CD4-positive, alpha-beta T cell treated with Interleukin-6 at 100 ng/mL for 8 hours (primary cell): Measurements from ENCODE around the gene SPESP1.
"Not testable (repeated sequence)": the region's sequence is repeated elsewhere in the genome, so short reads cannot be mapped to it uniquely, and the experiment has no call there.

Experiments
- DNase-seq: peaks from one replicate; pipeline ENCODE4 v3.0.0-alpha.2; 2020; ENCODE audit warnings: mixed read lengths, low spot score

Gene SPESP1

GRCh38 chr15:68963719-68964118 lies 33.4 kb downstream of the SPESP1 start:
- not testable (repeated sequence) for DNase-seq

DNA sequence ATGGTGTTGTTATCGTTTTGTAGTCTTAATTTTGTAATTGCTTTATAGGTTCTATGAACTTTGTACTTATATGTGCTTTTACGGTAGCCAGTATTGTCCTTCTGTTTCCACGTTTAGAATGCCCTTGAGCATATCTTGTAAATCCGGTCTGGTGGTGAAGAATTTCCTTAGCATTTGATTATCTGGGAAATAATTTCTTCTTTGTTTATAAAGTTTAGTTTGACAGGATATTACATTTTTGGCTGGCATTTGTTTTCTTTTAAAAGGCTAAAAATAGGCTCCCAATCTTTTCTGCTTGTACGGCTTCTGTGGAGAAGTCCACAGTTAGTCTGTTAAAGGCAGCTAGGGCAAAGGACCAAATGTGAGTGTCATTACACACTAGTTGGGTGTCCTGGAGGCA lies 36.7 kb downstream of the SPESP1 start:
- no peak for DNase-seq

GRCh38 chr15:68967948-68968347 lies 37.6 kb downstream of the SPESP1 start:
- DNase-seq, result no peak

DNA sequence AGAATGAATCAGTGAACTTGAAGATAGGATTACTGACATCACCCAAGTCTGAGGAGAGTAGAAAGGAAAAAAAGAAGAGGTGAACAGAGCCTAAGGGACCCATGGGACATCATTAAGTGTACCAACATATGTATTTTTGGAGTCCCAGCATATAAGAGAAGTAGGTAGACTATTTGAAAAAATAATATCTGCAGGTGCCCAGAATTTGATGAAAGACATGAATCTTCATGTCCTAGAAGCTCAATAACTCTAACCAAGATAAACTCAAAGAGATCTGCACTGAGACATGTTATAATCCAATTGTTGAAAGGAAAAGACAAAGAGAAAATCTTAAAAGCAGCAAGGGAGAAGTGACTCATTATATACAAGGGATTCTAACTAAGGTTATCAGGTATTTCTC lies 39.0 kb downstream of the SPESP1 start:
- no peak for DNase-seq

DNA sequence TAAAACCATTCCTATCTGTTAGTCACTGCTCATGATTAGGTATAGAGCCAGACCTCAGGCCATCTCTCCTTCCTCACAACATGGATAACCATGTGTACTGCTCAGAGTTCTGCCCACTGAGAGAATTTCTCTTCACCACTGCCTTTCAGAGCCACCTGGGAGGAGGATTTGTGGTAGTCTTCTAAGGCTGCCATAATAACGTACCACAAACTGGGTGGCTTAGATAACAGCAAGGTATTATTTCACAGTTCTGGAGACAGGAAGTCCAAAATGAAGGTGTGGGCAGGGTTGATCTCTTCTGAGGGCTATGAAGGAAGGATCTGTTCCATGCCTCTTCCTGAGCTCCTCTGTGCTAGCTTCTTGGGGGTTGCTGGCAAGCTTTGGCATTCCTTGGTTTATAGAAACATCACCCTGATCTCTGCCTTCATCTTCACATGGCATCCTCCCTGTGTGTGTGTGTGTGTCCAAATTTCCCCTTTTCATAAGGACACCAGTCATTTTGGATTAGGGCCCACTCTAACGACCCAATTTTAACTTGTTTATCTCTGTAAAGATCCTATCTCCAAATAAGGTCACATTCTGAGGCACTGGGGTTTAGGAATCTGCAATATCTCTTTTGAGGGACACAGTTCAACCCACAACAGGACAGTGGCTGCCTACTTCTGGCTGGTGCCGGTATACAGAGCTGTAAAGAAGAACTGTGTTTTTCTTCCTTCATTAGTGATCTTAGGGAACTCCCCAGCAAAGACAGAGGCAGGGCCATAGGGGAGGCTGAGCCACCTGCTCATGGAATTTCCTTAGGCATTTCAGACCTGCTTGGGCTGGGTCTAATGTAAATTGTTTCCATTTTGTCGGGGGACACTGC lies 42.1 kb downstream of the SPESP1 start:
- DNase-seq, result no peak

DNA sequence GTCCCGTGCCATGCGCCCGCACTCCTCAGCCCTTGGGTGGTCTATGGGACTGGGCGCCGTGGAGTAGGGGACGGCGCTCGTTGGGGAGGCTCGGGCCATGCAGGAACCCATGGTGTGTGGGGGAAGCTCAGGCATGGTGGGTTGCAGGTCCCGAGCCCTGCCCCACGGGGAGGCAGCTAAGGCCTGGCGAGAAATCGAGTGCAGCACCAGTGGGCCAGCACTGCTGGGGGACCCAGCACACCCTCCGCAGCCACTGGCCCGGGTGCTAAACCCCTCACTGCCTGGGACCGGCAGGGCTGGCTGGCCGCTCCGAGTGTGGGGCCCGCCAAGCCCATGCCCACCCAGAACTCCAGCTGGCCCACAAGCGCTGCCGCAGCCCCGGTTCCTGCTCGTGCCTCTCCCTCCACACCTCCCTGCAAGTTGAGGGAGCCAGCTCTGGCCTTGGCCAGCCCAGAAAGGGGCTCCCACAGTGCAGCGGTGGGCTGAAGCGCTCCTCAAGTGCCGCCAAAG lies 45.4 kb downstream of the SPESP1 start:
- DNase-seq, result not testable (repeated sequence)

DNA sequence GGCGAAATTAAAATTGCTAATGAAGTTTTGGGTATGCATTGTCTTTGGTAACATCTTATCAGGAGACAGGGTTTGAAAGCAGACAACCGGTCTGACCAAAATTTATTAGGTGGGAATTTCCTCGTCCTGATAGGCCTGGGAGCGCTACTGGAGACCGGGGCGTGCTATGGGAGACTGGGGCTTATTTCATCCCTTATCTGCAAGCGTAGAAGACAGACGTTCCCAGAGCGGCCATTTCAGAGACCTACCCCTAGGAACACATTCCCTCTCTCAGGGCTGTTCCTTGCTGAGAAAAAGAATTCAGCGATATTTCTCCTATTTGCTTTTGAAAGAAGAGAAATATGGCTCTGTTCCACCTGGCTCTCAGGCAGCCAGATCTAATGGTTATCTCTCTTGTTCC lies 47.1 kb downstream of the SPESP1 start:
- DNase-seq, result not testable (repeated sequence)

DNA sequence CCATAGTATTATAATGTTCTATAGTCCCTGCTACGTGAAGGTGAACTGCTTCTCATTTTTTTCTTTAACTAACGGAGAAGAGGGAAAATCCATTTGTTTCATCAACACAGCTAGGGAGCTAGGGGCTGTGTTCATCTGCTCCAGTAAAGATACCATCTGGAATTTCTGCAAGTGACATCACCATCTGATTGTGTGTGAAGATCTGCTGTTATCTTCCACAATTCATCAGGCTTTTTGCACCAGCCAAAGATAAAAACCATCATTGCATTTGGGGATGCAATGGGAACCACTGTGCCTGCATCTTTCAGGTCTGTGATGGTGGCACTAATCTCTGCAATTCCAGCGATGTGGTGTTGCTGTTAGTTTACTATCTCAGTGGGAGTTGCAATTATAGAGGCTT lies 48.7 kb downstream of the SPESP1 start:
- DNase-seq, result no peak

DNA sequence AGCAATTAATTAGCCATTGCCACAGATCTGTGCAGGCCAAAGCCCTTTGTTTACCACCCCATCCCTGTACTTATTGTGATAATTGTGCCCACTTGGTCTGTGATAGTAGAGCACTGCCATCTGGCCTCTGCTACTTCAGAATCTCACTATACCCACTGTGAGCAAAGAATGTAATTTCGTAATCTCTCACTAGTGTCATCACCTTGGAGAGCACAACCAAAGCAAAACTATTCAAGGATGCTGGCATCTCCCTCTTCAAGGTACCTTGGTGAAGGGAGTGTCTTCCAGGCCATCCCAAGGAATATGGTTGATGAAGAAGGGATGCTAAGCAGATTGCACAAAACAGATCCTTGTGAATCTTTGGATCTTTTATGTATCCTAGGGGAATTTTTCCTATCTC lies 49.5 kb downstream of the SPESP1 start:
- no peak for DNase-seq

DNA sequence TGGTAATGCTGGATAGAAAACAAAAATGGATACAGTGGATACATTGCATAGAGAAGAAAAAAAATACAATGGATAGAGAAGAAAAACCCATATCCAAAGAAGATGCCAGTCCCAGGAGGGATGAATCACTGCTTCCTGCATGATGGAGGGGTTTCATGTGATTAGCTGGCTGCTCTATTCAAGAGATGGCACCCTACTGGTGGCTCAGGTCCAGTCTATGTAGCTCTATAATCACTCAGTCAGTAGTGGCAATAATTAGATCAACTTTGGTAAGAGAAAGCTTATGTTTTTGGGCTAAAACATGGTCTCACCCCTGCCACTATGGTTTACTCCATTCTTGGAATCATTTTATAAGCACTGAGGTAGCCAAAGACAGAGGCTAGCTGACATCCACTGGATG lies 50.5 kb downstream of the SPESP1 start:
- no peak for DNase-seq

- no peak for DNase-seq
These were observed 51.6 kb downstream of the SPESP1 start for GRCh38 chr15:68981941-68982340.

- no peak for DNase-seq
These were observed 52.7 kb downstream of the SPESP1 start for GRCh38 chr15:68982976-68983563.

- DNase-seq, result no peak
These were observed 53.7 kb downstream of the SPESP1 start for GRCh38 chr15:68983961-68984481.

GRCh38 chr15:68984586-68984985 lies 54.3 kb downstream of the SPESP1 start:
- DNase-seq, result no peak

- DNase-seq, result no peak
These were observed 55.1 kb downstream of the SPESP1 start for GRCh38 chr15:68985361-68985891.

- no peak for DNase-seq
These were observed 56.0 kb downstream of the SPESP1 start for GRCh38 chr15:68986322-68986721.

- no peak for DNase-seq
These were observed 56.8 kb downstream of the SPESP1 start for GRCh38 chr15:68987120-68987519.

- DNase-seq, result no peak
These were observed 57.4 kb downstream of the SPESP1 start for GRCh38 chr15:68987676-68988075.

GRCh38 chr15:68989541-68990230 lies 59.4 kb downstream of the SPESP1 start:
- no peak for DNase-seq

DNA sequence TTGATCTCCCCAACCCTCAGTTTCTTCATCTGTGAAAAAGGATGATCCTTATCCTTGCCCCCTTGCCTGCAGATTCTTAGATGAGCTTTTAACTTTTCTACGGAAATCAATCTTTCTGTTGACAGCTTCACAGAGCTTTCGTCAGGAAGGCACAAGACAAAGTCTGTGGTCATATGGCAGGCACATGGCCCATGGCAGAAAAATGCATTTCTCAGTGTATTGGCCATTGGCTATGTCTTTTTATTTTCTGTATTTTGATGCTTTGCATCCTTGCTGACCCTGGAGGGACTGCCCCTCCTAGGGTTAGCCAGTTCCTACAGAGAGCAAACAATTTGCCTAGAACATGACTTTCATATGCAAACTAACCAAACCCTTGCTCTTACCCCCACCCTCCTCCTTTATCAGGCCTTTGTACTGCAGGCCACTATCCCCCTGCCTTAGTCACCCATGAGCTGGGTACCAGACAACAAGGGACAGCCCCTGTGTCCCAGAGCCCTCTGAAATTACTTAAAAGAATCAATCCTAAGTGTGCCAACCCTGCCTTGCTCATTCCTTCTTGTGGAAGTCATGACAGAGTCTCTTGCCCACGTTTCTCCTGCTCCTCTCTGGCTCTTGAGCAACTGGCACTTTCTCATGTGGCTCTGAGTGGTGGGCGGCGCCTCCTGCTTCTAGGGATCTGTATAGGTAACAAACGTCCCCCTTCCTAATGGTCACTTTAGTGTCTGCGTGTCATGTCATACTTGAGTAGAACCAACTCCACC lies 60.1 kb downstream of the SPESP1 start:
- no peak for DNase-seq

DNA sequence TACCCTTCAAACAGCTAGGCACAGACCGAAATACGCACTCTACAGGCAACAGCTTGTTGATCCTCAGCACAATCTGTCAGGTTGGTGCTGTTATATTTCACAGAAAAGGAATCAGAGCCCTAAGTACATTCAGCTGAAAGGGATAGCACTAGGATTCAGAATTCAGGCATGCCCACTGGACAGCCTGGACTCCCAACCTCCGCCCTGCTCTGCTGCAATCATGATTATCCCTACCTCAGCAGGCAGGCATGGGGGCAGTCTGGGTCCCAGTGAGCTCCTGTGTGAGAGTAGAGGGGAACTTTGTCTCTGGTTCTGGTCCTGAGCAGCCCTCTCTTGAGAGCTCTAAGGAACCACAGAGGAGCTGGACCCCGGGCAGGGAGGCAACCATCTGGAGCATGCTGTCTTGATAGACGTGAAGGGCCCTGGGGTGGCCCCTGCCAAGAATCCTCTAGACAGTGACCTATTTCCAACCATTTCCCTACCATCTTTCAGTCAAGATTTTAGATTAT lies 60.7 kb downstream of the SPESP1 start:
- DNase-seq, result no peak
